SK-N-SH (cell line): ENCODE data around the gene N4BP3. TPM values are rescaled to one million over a fixed set of nuclear protein-coding genes. Genes with fewer than 3 reads are reported as not detected.
A peak's percentile ranks its signal among the peaks of the same experiment; 100 is the strongest.

Experiments
- CTCF ChIA-PET: fragments of 300-600, 350-600 bp; formaldehyde crosslinking; extraction: SDS; loops from one replicate; lab custom pipeline; 2021; lab: Yijun Ruan, JAX
- POLR2A ChIA-PET: fragments of 350-600 bp; sonication (Branson Sonifier 250); formaldehyde crosslinking; extraction: SDS; loops from one replicate; lab custom pipeline; 2020; ENCODE audit warnings: antibody characterized with exemption, inconsistent platforms; lab: Yijun Ruan, JAX
- DNase-seq: peaks from one replicate; pipeline ENCODE4 v3.0.0; 2012
- H2AFZ ChIP-seq: fragments of 200-600 bp; sonication (generic); 2 replicates; pipeline ENCODE4 v1.8.1; 2016; ENCODE audit warnings: antibody characterized with exemption, mild to moderate bottlenecking, low read depth
- H3F3A ChIP-seq: fragments of 200-600 bp; sonication (generic); replicated peaks from 2 replicates; pipeline ENCODE3; 2016; ENCODE audit warnings: antibody characterized with exemption, mild to moderate bottlenecking; ENCODE audit not compliant: insufficient read depth
- H3K27ac ChIP-seq, 2 experiments: fragments of 200-500 bp in 1 of 2; fragments of 200-600 bp in 1 of 2; sonication (Bioruptor generic) in 1 of 2; sonication (generic), shearing (Covaris generic) in 1 of 2; 2 replicates each; pipeline versions ENCODE4 v1.5.1 to v1.6.1; 2014 to 2016; ENCODE audit warnings: low read depth in 2 of 2, inconsistent platforms in 1 of 2, low read length in 1 of 2, mild to moderate bottlenecking in 1 of 2, mixed read lengths in 1 of 2
- H3K27me3 ChIP-seq: fragments of 200-600 bp; sonication (generic), shearing (Covaris generic); 2 replicates; pipeline ENCODE4 v1.6.1; 2016; ENCODE audit warnings: mixed run types; ENCODE audit not compliant: insufficient read depth
- H3K36me3 ChIP-seq, 2 experiments: fragments of 200-500 bp in 1 of 2; fragments of 200-600 bp in 1 of 2; sonication (Bioruptor generic) in 1 of 2; sonication (generic) in 1 of 2; replicated peaks in 1 of 2; 2 replicates each; pipeline versions ENCODE3 to v1.5.1; 2014 to 2016; ENCODE audit warnings: low read length in 1 of 2, mild to moderate bottlenecking in 1 of 2; ENCODE audit not compliant: insufficient read depth in 2 of 2, control insufficient read depth in 1 of 2
- H3K4me1 ChIP-seq, 2 experiments: fragments of 200-500 bp in 1 of 2; fragments of 200-600 bp in 1 of 2; sonication (Bioruptor generic) in 1 of 2; sonication (generic), shearing (Covaris generic) in 1 of 2; 2 replicates each; pipeline versions ENCODE4 v1.5.1 to v1.6.1; 2014 to 2016; ENCODE audit warnings: low read depth in 1 of 2, low read length in 1 of 2, mixed run types in 1 of 2; ENCODE audit not compliant: insufficient read depth in 2 of 2, control insufficient read depth in 1 of 2
- H3K4me2 ChIP-seq: fragments of 200-600 bp; sonication (generic), shearing (Covaris generic); 2 replicates; pipeline ENCODE4 v1.6.1; 2017; ENCODE audit warnings: mixed run types
- H3K4me3 ChIP-seq, 2 experiments: fragments of 200-500 bp in 1 of 2; fragments of 200-600 bp in 1 of 2; sonication (Bioruptor generic) in 1 of 2; sonication (generic), shearing (Covaris generic) in 1 of 2; 2 replicates each; pipeline versions ENCODE4 v1.5.1 to v1.8.1; 2014 to 2016; ENCODE audit warnings: low read depth in 2 of 2, inconsistent platforms in 1 of 2, low read length in 1 of 2, mild to moderate bottlenecking in 1 of 2, mixed read lengths in 1 of 2, moderate library complexity in 1 of 2
- H3K79me2 ChIP-seq: fragments of 200-600 bp; sonication (generic); 2 replicates; pipeline ENCODE4 v1.8.1; 2017; ENCODE audit warnings: mild to moderate bottlenecking; ENCODE audit not compliant: insufficient read depth
- H3K9ac ChIP-seq: fragments of 200-600 bp; sonication (generic); 2 replicates; pipeline ENCODE4 v1.6.1; 2017; ENCODE audit warnings: mixed run types
- H3K9me2 ChIP-seq: fragments of 200-600 bp; sonication (generic); 2 replicates; pipeline ENCODE4 v1.6.1; 2017; ENCODE audit warnings: mixed run types
- H3K9me3 ChIP-seq: fragments of 200-600 bp; sonication (generic); 2 replicates; pipeline ENCODE4 v1.6.1; 2017; ENCODE audit warnings: mixed run types, mild to moderate bottlenecking, moderate library complexity
- H4K20me1 ChIP-seq: fragments of 200-600 bp; sonication (generic); 2 replicates; pipeline ENCODE4 v1.6.1; 2017; ENCODE audit warnings: mild to moderate bottlenecking, mixed run types; ENCODE audit not compliant: insufficient read depth
- CHD2 ChIP-seq: fragments of 150-350 bp; IDR thresholded peaks from 2 replicates; pipeline ENCODE4 v1.6.1; 2018; ENCODE audit warnings: low read length; ENCODE audit not compliant: partially characterized antibody
- EP300 ChIP-seq, 2 experiments: IDR thresholded peaks; 2 replicates each; pipeline versions ENCODE4 v1.4.0 to v1.6.1; 2012; ENCODE audit warnings: borderline replicate concordance in 1 of 2, low read depth in 1 of 2, low read length in 1 of 2
- EZH2phosphoT487 ChIP-seq: fragments of 200-600 bp; sonication (generic); IDR thresholded peaks from 2 replicates; pipeline ENCODE4 v1.6.1; 2017; ENCODE audit warnings: low read depth, mixed run types, mild to moderate bottlenecking, antibody characterized with exemption, moderate library complexity, borderline replicate concordance
- IRF3 ChIP-seq: fragments of 150-350 bp; IDR thresholded peaks from 2 replicates; pipeline ENCODE4 v1.6.1; 2016; ENCODE audit warnings: mild to moderate bottlenecking, low read depth, low read length
- JUND ChIP-seq: IDR thresholded peaks from 2 replicates; pipeline ENCODE4 v1.4.0; 2012
- MXI1 ChIP-seq: IDR thresholded peaks from 2 replicates; pipeline ENCODE4 v1.6.1; 2012; ENCODE audit warnings: mild to moderate bottlenecking, low read depth, low read length, improper control_type of control experiment
- NFIC ChIP-seq: IDR thresholded peaks from 2 replicates; pipeline ENCODE4 v1.4.0; 2012; ENCODE audit warnings: borderline replicate concordance
- PBX3 ChIP-seq: IDR thresholded peaks from 2 replicates; pipeline ENCODE4; 2012
- POLR2AphosphoS5 ChIP-seq: IDR thresholded peaks from 2 replicates; pipeline ENCODE4 v1.6.1; 2012; ENCODE audit warnings: low read depth, low read length
- RAD21 ChIP-seq: IDR thresholded peaks from 2 replicates; pipeline ENCODE4 v1.6.1; 2012; ENCODE audit warnings: mild to moderate bottlenecking, low read length
- RCOR1 ChIP-seq: fragments of 150-350 bp; IDR thresholded peaks from 2 replicates; pipeline ENCODE4 v1.6.1; 2017; ENCODE audit warnings: antibody characterized with exemption, low read length
- RFX5 ChIP-seq: IDR thresholded peaks from 2 replicates; pipeline ENCODE4 v1.6.1; 2012; ENCODE audit warnings: mild to moderate bottlenecking, improper control_type of control experiment, low read length
- SIN3A ChIP-seq: IDR thresholded peaks from 2 replicates; pipeline ENCODE4 v1.6.1; 2012; ENCODE audit warnings: low read depth, mild to moderate bottlenecking, low read length, moderate library complexity, borderline replicate concordance
- TCF12 ChIP-seq: IDR thresholded peaks from 2 replicates; pipeline ENCODE4 v1.4.0; 2012
- TEAD4 ChIP-seq: IDR thresholded peaks from 2 replicates; pipeline ENCODE4 v1.4.0; 2012; ENCODE audit warnings: mild to moderate bottlenecking, borderline replicate concordance; ENCODE audit not compliant: insufficient read depth
- USF2 ChIP-seq: fragments of 150-350 bp; IDR thresholded peaks from 2 replicates; pipeline ENCODE4 v1.6.1; 2017; ENCODE audit warnings: antibody characterized with exemption, low read length, low read depth, borderline replicate concordance
- WGBS: methylation state at CpG from one replicate; pipeline ENCODE4 v1.1.6; 2017; ENCODE audit warnings: low lambda C conversion rate; 5-methylcytosine and 5-hydroxymethylcytosine counted together
- polyA plus RNA-seq, 3 experiments: library from polyadenylated mRNA; depleted of rRNA; stranded (reverse); fragments of >200 nt; gene quantifications; 2 replicates each; pipeline ENCODE4 v1.2.3, GENCODE V29; 2012
- TF ChIP-seq, protein P1 (sequence below): fragments of 200-600 bp; sonication (generic); IDR thresholded peaks from 2 replicates; pipeline ENCODE4 v1.6.1; 2017; ENCODE audit warnings: antibody characterized with exemption, mild to moderate bottlenecking, moderate library complexity
- TF ChIP-seq, protein P2 (sequence below): IDR thresholded peaks from 2 replicates; pipeline ENCODE4 v1.6.1; 2012; ENCODE audit warnings: mild to moderate bottlenecking, low read depth, low read length, moderate library complexity

The N4BP3 gene, protein sequence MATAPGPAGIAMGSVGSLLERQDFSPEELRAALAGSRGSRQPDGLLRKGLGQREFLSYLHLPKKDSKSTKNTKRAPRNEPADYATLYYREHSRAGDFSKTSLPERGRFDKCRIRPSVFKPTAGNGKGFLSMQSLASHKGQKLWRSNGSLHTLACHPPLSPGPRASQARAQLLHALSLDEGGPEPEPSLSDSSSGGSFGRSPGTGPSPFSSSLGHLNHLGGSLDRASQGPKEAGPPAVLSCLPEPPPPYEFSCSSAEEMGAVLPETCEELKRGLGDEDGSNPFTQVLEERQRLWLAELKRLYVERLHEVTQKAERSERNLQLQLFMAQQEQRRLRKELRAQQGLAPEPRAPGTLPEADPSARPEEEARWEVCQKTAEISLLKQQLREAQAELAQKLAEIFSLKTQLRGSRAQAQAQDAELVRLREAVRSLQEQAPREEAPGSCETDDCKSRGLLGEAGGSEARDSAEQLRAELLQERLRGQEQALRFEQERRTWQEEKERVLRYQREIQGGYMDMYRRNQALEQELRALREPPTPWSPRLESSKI
- polyA plus RNA-seq (2012; rRNA removed): 0.16 and 0.28 TPM in 2 replicates
- polyA plus RNA-seq (2012; cell fraction: cytosol; rRNA removed): 0.09 and 0.14 TPM in 2 replicates
- polyA plus RNA-seq (2012; cell fraction: nucleus; rRNA removed): 0.42 and 0.54 TPM in 2 replicates

GRCh38 chr5:178113141-178113787, at the start of gene N4BP3:
N4BP3 (plus strand) TSS chr5:178113532; CDS start chr5:178119584, 6,052 bp downstream.
- CTCF ChIA-PET: interaction anchor here (0.9 to 5.5 kb wide), 6 partner anchors 8 to 49 kb away, joined by 3 to 21 read pairs (median 4); no protein-coding TSS in a partner anchor
- 17% methylated on average over 5 of the region's 96 CpGs for WGBS
- Histone ChIP-seq H3K36me3 (no peaks in the 10 kb centered on the region), H3F3A (no peaks in the 10 kb centered on the region), H3K4me1 (peaks cover 0 to 26% of the 10 kb centered on the region in 2 experiments; a peak in 1 of 4 replicates), H3K79me2 (no peaks in the 10 kb centered on the region), H3K9me3 (no peaks in the 10 kb centered on the region), H3K4me2 (peak within 1 kb of the TSS; percentile 64; the same call in 1 of the 2 replicates), H3K4me3 (peak within 1 kb of the TSS; percentile 44 to 52), H3K9me2 (no peaks in the 10 kb centered on the region), H3K27me3 (no peaks in the 10 kb centered on the region; the same call in 1 of the 2 replicates), H3K9ac (no peak within 1 kb of the TSS), H2AFZ (peak within 1 kb of the TSS; percentile 63; the same call in 1 of the 2 replicates), H3K27ac (no peak within 1 kb of the TSS), H4K20me1 (no peaks in the 10 kb centered on the region)
- peak; percentile 91 for DNase-seq
- no peak for TF ChIP-seq POLR2AphosphoS5
- no peak for TF ChIP-seq MXI1
- TF ChIP-seq, protein P1, sequence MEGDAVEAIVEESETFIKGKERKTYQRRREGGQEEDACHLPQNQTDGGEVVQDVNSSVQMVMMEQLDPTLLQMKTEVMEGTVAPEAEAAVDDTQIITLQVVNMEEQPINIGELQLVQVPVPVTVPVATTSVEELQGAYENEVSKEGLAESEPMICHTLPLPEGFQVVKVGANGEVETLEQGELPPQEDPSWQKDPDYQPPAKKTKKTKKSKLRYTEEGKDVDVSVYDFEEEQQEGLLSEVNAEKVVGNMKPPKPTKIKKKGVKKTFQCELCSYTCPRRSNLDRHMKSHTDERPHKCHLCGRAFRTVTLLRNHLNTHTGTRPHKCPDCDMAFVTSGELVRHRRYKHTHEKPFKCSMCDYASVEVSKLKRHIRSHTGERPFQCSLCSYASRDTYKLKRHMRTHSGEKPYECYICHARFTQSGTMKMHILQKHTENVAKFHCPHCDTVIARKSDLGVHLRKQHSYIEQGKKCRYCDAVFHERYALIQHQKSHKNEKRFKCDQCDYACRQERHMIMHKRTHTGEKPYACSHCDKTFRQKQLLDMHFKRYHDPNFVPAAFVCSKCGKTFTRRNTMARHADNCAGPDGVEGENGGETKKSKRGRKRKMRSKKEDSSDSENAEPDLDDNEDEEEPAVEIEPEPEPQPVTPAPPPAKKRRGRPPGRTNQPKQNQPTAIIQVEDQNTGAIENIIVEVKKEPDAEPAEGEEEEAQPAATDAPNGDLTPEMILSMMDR: no peak
- TF ChIP-seq TCF12: no peak
- TF ChIP-seq EZH2phosphoT487: no peak
- TF ChIP-seq RCOR1: no peak
- TF ChIP-seq, protein P2, sequence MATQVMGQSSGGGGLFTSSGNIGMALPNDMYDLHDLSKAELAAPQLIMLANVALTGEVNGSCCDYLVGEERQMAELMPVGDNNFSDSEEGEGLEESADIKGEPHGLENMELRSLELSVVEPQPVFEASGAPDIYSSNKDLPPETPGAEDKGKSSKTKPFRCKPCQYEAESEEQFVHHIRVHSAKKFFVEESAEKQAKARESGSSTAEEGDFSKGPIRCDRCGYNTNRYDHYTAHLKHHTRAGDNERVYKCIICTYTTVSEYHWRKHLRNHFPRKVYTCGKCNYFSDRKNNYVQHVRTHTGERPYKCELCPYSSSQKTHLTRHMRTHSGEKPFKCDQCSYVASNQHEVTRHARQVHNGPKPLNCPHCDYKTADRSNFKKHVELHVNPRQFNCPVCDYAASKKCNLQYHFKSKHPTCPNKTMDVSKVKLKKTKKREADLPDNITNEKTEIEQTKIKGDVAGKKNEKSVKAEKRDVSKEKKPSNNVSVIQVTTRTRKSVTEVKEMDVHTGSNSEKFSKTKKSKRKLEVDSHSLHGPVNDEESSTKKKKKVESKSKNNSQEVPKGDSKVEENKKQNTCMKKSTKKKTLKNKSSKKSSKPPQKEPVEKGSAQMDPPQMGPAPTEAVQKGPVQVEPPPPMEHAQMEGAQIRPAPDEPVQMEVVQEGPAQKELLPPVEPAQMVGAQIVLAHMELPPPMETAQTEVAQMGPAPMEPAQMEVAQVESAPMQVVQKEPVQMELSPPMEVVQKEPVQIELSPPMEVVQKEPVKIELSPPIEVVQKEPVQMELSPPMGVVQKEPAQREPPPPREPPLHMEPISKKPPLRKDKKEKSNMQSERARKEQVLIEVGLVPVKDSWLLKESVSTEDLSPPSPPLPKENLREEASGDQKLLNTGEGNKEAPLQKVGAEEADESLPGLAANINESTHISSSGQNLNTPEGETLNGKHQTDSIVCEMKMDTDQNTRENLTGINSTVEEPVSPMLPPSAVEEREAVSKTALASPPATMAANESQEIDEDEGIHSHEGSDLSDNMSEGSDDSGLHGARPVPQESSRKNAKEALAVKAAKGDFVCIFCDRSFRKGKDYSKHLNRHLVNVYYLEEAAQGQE: no peak
- TF ChIP-seq NFIC: no peak
- TF ChIP-seq PBX3: no peak
- TF ChIP-seq CHD2: no peak
- no peak for TF ChIP-seq RFX5
- TF ChIP-seq SIN3A: no peak
- TF ChIP-seq EP300 (IDR thresholded peaks at IDR 0.05; ENCODE audit: borderline replicate concordance in 1 of 2, low read depth in 1 of 2, low read length in 1 of 2): no peak
- TF ChIP-seq IRF3: no peak
- no peak for TF ChIP-seq USF2
- no peak for TF ChIP-seq RAD21
- no peak for TF ChIP-seq TEAD4
- no peak for TF ChIP-seq JUND
- POLR2A ChIA-PET: no interaction called here
